GM19455 (cell line): ENCODE data around the gene RANBP10.
"Not testable (repeated sequence)": the region's sequence is repeated elsewhere in the genome, so short reads cannot be mapped to it uniquely, and the experiment has no call there.

Experiments used
- ATAC-seq: cut with Tn5 transposase; IDR thresholded peaks from one replicate; pipeline ENCODE4 v1.9.1; 2021; ENCODE audit not compliant: unreplicated experiment

RANBP10 gene

DNA sequence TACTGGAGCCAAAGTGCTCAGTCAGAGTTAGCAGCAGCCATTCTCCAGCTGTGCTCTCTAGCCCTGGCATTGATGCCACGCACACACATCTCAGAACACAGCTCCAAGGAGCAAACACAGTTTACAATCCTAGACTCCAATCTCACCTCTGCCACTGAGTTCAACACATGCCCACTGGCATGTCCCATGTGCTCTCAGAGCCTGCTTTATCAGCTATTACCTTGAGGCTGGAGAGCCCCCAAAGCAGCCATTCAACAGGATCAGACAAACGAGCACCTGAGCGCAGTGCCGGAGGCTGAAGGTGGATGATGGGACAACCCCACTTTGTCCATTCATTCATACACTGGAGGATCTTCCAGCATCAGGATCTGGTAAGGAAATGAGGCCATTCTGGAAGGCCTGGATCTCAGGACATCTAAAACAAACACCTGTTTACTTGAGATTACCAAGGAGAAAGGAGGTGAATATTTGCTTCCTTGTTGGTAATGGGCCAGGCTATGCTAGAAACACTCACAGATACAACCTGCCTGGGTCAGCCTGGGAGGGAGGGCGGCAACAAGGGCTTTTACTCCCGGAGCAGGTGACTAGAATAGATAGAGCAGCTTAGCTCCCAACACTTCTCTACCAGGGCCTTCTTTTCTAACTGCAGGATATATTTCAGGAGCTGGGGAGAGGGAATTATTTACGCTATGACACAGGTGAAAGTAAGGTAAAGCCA lies 25.4 kb downstream of the RANBP10 start:
- ATAC-seq = no peak

GRCh38 chr16:67779256-67780014 lies 26.9 kb downstream of the RANBP10 start:
- ATAC-seq = no peak

DNA sequence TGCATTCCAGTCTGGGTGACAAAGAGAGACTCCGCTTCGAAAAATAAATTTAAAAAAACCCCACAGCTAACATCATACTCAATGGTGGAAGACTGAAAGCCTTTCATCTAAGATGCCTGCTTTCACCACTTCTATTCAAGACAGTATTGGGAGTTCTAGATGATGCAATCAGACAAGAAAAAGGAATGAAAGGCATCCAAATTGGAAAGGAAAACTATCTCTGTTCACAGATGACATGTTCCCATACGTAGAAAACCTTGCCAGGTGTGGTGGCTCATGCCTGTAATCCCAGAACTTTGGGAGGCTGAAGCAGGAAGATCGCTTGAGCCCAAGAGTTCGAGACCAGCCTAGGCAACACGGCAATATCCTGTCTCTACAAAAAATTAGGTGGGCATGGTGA lies 31.1 kb downstream of the RANBP10 start:
- no peak for ATAC-seq

GRCh38 chr16:67774457-67774853 lies 31.9 kb downstream of the RANBP10 start:
- no peak for ATAC-seq

DNA sequence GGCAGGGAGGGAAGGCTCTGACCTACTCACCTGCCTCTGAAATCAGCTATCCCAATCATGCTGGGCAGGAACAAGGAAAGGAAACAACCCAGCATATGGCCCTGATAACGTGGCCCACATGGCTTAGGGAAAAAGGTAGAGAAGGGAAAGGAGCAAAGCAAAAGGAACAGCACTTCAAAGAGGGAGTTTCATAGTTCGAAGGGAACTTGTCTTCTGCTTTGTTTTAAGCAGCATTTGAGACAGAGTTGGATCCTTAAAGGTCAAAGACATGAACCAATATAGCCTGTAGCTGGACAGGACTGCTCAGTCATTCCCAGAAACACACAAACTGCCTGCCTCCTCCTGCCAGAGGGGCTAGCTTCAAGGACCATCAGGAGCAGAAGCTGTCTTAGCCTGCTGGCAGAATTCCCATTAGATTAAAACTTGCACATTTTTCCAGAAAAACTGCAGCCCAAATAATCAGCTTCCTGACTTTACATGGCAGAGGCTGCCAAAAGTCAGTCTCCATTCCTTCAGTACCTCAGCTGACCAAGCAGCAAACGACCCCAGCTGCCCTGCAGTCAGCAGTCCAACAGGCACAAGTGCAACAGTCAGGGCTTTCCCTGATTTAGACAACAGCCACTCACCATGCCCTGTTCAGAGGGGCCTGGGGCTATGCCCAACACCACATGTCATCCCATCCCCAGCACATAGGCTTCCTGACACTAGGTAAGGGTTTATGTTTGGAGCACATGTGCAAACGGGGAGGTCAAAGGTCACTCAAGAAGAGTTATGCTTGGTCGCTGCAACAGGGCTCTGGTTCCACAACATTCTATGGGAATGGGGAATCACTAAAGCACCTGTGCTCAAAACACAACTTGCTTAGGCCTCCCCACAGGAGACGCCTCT lies 32.5 kb downstream of the RANBP10 start:
- no peak for ATAC-seq

DNA sequence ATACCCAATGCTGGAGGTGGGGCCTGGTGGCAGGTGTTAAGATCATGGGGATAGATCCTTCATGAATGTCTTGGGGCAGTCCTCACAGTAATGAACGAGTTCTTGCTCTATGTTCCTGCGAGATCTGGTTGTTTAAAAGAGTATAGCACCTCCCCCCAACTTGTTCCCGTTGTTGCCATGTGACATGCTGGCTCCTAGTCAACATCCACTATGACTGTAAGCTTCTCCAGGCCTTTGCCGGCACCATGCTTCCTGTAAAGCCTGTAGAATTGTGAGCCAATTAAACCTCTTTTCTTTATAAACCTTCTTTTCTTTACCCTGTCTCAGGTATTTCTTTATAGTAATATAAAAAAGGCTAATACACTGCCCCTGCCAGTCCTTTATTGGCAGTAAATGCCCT lies 33.3 kb downstream of the RANBP10 start:
- ATAC-seq = no peak

DNA sequence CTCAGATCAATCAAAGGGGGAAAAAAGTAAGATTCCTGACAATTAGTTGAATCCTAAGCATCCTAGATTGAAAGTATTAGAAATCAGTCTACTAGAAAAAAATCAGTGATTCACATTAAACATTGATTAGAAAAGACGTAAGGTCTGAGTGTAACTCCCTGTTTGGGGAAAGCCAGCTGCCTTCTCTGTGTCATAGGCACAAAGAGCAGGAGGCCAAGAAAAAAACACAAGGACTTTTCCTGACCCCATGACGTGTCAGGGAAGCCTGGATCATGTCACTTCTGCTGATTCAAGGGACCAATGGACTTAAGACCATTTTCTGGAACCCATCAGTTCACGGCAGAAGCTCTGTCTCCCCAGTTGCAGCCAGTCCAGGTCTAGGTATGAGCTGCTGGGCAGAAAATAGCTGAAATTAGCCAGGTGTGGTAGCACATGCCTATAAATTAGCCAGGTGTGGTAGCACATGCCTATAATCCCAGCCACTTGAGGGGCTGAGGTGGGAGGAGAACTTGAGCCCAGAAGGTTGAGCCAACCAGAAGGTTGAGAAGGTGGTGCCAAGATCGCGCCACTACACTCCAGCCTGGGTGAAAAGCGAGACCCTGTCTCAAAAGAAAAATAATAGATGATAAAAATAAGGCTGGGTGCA lies 35.9 kb downstream of the RANBP10 start:
- no peak for ATAC-seq

DNA sequence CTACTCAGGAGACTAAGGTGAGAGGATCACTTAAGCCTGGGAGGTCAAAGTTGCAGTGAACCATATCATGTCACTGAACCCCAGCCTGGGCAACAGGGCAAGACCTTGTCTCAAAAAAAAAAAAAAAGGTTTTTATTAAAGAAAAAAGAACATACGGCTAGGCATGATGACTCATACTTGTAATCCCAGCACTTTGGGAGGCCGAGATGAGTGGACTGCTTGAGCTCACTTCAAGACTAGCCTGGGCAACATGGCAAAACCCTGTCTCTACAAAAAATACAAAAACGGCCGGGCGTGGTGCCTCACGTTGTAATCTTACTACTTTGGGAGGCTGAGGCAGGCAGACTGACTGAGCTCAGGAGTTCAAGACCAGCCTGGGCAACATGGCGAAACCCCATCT lies 38.4 kb downstream of the RANBP10 start:
- no peak for ATAC-seq

GRCh38 chr16:67766291-67766690 lies 40.1 kb downstream of the RANBP10 start:
- no peak for ATAC-seq

DNA sequence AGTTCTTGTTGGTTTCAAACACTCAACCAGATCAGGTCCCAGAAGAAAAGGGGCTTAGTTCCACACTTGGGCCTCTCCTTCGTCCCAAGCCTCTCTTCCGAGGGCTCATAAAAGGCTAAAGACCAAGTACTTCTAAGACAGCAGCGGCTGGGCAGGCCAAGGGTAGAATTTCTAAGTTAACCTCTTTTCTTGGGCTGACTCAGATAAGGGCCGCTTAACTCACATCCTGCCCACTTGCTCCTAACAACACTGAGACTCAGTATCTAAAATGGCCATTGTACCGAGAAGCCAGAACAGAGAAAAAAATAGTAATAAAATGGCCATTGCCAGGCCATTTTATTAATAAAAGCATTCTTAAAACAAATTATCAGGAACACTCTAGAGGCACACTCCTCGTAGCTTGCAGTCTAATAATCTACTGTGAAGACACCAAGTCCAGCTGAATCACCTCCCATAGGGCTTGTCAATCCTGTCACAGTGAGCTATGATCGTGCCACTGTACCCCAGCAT lies 42.1 kb downstream of the RANBP10 start:
- ATAC-seq = no peak

DNA sequence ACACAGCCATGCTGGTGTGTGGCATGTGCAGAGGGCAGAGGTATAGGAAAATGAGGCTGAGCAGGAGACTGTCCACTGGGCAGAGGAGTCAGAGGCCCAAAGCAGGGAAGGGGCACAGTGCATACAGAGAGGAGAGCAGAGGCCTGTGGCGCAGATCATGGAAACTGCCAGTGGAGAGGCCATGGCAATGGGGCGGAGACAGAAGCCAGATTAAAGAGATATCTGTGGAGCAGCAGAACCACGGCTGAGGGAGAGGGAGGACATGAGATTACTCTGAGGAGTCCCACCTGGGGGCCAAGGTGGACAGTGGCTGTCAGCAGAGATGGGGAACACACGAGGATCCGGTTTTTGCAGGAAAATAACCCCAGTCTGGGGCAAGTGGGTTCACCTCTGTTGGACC lies 43.3 kb downstream of the RANBP10 start:
- no peak for ATAC-seq

DNA sequence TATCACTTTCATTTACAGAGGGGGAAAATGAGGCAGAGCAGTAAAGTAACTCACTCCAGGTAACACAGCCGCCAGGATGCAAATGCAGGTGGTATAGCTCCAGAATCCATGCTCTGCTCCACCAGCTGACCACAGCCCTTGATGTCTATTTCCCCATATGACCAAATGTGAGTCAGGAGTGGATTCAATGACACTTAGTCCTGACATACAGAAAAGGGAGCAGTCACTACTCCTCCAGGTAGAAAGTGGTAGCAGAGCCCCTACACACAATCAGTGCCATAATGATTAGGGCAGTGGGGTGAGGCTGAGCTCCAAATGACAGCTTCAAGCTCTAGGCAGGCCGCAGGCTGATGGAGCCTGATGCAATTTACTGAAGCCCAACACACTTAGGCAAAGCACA lies 44.0 kb downstream of the RANBP10 start:
- no peak for ATAC-seq

DNA sequence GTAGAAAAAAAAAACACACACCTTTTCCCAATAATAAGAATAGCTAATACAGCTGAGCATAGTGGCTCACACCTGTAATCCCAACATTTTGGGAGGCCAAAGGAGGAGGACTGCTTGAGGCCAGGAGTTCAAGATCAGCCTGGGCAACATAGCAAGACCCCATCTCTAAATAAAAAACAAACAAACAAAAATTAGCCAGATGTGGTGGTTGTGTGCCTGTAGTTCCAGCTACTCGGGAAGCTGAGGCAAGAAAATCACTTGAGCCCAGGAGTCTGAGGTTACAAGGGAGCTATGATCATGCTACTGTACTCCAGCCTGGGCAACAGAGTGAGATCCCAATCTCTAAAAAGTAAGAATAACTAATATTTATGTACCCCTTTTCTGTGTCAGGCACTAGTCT lies 44.4 kb downstream of the RANBP10 start:
- no peak for ATAC-seq

DNA sequence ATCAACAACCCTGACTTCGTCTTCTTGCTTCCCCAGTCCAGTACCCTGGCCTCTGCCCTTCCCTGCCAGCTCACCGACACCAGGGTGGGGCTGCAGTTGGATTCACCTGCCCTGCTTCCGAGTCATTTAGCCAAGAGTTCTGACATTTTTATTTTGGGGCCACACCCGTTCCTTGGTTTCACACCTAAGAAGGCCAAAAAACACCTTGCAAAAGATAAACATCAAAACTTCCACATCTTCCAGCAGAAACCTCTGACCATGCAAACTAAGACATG lies 45.5 kb downstream of the RANBP10 start:
- no peak for ATAC-seq

DNA sequence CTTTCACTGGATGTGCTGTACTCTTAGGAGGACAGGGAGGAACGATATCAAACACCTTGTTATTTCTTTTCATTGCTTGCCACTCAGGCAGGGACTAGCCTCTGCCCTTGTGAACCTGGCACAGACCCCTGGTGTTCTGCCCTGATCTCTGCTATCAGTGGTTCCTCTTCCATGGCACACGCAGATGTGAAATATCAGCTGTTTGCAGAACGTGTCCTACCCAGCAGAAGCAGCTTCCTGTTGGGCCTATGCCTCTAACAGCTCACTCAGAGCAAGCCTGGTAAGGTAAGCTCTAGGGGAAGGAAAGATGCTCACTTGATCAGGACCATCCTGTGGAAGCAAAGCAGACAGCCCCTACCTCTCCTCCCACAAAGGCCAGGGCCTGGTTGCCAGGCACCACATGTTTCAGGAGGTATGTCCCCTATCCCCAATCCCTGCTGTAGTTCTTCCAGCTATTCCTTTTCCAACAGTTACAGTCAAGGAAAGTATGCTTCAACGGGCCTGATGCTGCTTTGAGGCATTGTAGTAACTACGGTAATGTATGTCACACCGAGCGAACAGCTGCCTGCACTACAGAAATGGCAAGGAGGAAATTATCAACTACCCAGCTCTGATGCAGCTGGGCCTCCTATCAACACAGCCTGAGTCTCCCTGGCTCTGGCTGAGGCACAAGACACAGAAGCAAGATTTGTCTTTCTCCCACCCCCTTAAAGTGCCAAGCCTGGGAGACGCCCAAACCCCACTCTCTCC lies 46.0 kb downstream of the RANBP10 start:
- ATAC-seq = no peak

DNA sequence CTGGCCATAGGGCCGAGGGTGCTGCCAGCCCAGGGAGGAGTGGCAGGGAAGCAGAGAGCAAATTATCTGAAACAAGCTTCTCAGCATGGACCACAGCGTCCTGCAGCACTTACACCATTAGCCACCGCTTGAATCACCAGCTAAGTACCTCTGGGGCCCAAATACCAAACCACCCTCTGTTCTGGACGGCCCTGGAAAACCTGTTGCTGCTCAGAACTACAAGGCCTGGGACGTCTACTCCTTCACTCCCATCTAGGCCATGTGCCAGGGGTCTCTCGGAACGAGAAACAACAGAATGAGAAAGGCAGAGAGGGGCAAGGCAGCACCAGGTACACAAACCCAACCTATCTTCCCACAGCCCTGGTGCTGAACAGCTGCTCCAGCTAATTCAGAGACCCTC lies 47.4 kb downstream of the RANBP10 start:
- ATAC-seq = no peak

DNA sequence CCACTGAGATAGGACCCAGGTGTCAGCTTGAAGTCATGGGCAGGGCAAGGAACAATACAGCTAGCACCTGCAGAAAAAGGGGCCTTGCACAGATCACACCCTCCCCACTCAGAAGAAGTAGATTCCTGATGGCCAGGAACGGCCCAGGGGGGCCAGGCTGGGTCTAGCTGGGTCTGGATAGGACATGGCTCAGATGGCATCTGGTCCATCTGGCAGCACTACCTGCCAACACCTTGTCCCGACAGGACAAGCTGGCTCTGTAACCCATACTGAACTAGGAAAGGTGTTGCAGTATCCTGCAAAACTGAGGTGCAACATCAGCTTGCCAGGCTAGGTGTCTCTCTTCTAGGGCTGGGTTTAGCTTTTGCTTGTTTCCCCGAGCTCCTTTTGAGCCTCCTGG lies 48.4 kb downstream of the RANBP10 start:
- no peak for ATAC-seq

DNA sequence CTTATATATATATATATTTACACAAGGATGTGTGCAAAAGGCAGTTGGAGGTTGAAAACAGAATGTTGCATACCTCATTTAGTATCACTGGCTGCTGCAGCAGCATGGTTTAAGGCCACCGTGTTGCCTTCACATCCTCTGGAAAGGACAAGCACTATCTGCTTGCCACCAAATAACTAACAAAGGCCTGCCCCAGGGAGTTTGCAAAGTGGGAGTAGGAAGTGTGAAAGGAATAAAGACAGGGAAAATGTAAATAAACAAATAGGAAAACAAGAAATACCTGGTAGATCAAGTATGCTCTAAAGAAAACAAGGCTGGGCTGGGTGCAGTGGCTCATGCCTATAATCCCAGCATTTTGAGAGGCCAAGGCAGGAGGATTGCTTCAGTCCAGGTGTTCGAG lies 53.7 kb downstream of the RANBP10 start:
- ATAC-seq = no peak

GRCh38 chr16:67751331-67751730 lies 55.0 kb downstream of the RANBP10 start:
- ATAC-seq = not testable (repeated sequence)

DNA sequence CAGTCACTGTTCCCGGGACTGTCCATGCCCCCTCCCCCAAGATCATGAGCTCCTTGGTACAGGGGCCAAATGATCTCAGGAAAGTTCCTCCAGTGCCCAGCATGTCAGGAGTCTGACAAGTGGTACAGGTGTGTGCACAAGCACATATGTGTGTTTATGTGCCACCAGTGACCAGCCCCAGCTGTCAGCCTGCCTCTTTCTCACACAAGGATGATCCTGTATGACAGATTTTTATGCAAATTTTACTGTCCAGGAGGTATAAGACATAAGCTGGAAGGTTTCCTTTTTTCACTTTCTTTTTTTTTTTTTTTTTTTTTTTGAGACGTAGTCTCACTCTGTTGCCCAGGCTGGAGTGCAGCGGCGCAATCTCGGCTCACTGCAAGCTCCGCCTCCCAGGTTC lies 55.9 kb downstream of the RANBP10 start:
- ATAC-seq = no peak
